GM19193 (cell line): ENCODE measurements around the gene ADAMTS2.

Source experiments
- POLR2A ChIP-seq: IDR thresholded peaks from 4 replicates; pipeline ENCODE4 v1.6.1; 2011; ENCODE audit not compliant: insufficient read depth, insufficient read length; ENCODE audit errors: extremely low read depth

Gene ADAMTS2

DNA sequence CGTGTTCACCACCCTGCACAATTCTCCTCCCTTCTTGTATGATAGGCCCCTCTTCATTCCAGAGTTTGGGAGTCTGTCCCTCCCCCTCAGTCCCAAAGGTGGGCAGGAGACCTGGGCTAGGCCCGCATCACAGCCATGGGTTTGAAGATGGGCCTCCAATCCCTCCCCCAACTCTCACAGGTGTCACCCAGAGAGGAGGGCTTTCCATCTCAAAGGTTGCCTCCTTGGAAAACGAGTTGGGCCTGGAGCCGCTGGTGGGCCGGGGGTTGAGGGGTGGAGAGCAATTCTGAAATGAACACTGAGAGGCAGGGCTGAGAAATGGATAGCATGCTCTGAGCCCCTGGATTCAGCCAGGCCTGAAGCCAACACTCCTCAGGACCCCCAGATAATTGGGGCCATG, 6.2 kb downstream of the ADAMTS2 start:
- TF ChIP-seq POLR2A: no peak

- no peak for TF ChIP-seq POLR2A
These were observed 7.2 kb downstream of the ADAMTS2 start for GRCh38 chr5:179337796-179338676.

GRCh38 chr5:179336871-179337795, 8.1 kb downstream of the ADAMTS2 start:
- TF ChIP-seq POLR2A: no peak

GRCh38 chr5:179336126-179336870, 9.0 kb downstream of the ADAMTS2 start:
- no peak for TF ChIP-seq POLR2A

GRCh38 chr5:179333796-179334761, 11.2 kb downstream of the ADAMTS2 start:
- TF ChIP-seq POLR2A: no peak

DNA sequence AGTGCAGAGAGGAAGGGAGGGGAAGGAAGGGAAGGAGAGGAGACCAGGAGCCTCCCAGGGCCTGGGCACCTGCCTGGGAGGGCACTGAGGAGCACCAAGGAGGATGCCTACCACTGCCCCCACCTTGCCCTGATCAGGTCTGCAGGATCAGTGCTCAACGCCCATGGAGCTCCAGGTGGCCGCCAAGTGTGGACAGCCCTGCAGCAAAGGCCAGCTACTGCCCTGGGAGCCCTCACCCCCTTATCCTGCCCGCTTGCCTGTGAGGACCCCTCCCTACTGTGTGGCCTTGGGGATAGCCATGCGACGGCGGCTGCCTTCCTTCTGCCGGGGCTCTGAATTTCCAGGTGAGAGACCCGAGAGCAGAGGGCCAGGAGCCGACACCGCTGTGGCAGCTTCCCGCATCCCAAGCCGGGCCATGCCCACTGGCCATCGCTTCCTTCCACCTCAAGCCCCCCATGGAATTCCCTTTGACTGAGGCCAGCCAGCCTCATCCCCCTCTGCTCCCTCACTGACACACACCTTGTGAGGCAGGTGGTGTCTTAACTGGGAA, 12.4 kb downstream of the ADAMTS2 start:
- TF ChIP-seq POLR2A: no peak

DNA sequence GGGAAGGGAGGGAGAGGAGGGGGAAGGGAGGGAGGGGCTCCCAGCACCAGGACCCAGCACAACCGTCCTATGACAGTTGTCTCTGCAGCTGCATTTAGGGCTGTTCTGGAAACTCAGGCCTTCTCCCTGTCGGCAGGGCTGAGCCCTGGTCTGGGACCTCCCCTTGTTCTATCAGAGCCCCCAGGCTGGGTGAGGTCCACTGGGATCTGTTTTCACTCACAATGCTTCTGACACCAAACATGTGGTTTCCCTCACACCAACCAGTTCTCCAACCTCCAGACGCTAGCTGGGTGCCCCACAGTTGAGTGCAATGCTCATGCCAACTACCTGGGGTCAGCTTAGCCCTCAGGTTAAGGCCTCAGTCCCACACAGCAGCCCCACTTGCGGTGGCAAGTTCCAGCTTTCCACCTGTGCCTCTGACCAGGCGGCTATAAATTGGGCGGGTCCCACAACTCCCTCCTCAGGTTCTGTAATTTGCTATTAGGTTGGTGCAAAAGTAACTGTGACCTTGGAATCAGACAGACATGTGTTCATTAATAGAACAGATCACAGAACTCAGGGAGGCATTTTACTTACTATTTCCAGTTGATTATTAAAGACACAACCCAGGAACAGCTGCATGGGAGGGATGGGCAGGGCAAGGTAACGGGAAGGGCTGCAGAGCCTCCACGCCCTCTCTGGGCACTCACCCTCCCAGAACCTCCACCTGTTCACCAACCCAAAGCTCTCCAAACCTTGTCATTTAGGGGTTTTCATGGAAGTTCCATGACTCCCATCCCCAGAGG, 13.5 kb downstream of the ADAMTS2 start:
- TF ChIP-seq POLR2A: no peak

DNA sequence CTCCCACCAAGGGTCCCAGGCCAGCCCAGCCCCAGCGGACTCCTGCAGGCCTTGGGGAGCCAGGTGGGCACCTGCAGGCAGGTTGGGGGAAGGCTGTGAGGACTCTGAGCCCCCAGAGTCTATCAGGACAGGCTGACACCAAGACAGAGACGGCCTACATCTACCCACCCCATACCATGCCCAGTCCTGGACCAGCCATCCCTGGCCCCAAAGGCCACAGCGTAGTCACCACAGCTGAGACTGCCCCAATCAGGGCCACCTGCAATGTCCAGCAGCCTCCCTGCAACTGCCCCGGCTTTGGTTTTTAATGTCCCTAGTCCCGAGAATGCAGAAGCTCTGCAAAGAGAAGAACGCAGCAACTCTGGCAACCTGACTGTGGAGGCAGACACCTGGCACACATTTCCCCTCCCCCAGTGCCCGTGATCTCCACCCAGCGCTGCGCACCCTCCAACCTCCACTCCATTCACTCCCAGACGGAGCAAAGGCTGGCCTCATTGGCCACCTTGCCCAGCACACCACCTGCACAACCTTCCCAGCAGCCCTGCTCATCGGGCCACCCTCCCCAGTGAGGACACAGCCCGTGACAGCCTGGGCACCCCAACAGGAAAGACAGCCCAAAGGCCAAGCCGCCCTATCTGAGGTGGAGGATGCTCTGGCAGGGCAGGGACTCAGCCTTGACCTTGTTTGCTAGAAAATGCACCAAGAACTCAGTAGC, 14.9 kb downstream of the ADAMTS2 start:
- no peak for TF ChIP-seq POLR2A

- TF ChIP-seq POLR2A: no peak
These were observed 17.0 kb downstream of the ADAMTS2 start for GRCh38 chr5:179328291-179328690.

GRCh38 chr5:179327021-179327735, 18.1 kb downstream of the ADAMTS2 start:
- TF ChIP-seq POLR2A: no peak

DNA sequence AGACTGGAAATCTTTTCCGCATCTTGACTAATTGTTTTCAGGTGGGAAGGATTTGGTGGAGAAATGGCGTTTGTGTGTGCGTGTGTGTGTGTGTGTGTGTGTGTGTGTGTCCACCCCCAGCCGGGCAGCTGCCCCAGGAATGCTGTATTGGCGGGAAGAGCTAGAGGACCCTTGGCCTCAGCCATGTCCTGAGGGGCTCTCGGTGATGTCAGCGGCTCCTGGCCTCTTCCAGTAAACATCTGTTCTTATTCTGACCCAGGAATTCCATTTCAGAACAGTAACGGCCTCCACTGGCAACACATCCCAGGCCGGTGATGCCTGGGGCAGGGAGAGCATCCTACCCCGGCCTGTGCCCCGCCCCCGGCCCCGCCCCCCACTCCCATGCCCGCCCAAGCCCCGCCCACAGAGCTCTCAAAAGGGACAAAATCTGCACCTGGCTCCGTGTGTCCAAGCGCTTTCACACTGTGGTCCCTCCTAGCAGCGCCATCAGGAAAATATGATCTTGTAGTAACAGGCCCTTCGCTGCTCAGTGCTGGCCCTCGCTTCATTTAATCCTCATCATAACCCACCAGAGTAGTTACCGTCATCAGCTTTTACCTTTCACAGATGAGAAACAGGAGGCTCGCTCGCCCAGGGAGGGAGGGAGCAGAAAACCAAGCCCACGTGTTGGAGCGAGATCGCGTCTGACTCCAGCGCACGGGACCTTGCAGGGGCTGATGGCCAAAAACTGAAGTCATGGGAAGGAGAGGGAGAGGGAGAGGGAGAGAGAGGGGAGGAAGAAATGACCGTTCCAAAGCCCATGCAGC, 18.9 kb downstream of the ADAMTS2 start:
- TF ChIP-seq POLR2A: no peak
